RWPE2 (cell line): ENCODE data around the gene EFCAB5.

Experiments
- ATAC-seq: fragments of 200-7000 bp; cut with Tn5 transposase; 3 replicates; pipeline ENCODE4 v1.9.1; 2021; ENCODE audit warnings: low read depth
- DNase-seq: peaks from one replicate; pipeline ENCODE4 v3.0.0-alpha.2; 2020; ENCODE audit warnings: low spot score
- H3K27ac ChIP-seq: fragments of 450-650 bp; 2 replicates; pipeline ENCODE4 v1.5.1; 2017; ENCODE audit warnings: mild to moderate bottlenecking; ENCODE audit not compliant: poor library complexity, severe bottlenecking
- H3K27me3 ChIP-seq: fragments of 250-450 bp; sonication (Bioruptor Pico); 2 replicates; pipeline ENCODE4 v1.5.1; 2021; ENCODE audit warnings: mild to moderate bottlenecking, moderate library complexity; ENCODE audit not compliant: insufficient read depth, poor library complexity, severe bottlenecking
- H3K36me3 ChIP-seq: fragments of 250-450 bp; sonication (Bioruptor Pico); 2 replicates; pipeline ENCODE4 v1.5.1; 2020; ENCODE audit warnings: low read depth, mild to moderate bottlenecking, moderate library complexity
- H3K4me1 ChIP-seq: fragments of 250-450 bp; sonication (Bioruptor Pico); 2 replicates; pipeline ENCODE4 v1.5.1; 2021; ENCODE audit warnings: mild to moderate bottlenecking, moderate library complexity; ENCODE audit not compliant: insufficient read depth, poor library complexity, severe bottlenecking
- H3K4me3 ChIP-seq: fragments of 250-450 bp; sonication (Bioruptor Pico); 2 replicates; pipeline ENCODE4 v1.5.1; 2021; ENCODE audit warnings: mild to moderate bottlenecking, moderate library complexity; ENCODE audit not compliant: severe bottlenecking
- H3K9me3 ChIP-seq: fragments of 250-450 bp; sonication (Bioruptor Pico); 2 replicates; pipeline ENCODE4 v1.5.1; 2021; ENCODE audit warnings: mild to moderate bottlenecking, moderate library complexity; ENCODE audit not compliant: severe bottlenecking
- TF ChIP-seq, protein P1 (sequence below): fragments of 450-650 bp; IDR thresholded peaks from one replicate; pipeline ENCODE4 v1.5.1; 2017; ENCODE audit warnings: mild to moderate bottlenecking, moderate library complexity; ENCODE audit not compliant: poor library complexity, severe bottlenecking

Gene EFCAB5

DNA sequence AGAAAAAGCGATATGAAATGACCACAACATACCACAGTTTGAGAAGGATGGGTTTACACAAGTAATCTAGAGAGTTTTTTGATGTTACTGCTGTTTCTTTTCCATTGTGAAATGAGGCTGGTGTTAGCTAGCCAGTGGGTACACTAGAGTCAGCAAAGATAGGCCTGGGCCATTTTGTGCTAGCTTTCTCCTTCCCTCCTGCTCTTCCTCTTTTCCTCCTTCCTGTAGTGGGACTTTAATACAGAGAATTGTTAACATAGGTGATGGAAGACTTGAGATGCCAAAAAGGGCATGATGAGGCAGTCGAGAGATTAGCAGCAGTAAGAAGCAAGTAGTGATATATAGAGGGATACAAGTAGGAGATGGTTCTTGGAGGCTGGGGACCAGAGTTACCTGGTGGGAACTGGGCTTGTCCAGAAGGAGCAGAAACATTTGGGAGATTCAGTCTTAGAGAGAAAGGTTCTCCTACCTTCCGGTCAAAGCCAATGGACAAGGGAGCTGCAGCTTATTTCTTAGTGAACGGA is 182.9 kb downstream of the EFCAB5 start:
- Histone ChIP-seq H3K4me1 (peaks cover 10% of the 10 kb centered on the region), H3K27ac (no peak overlapping the region), H3K4me3 (no peak overlapping the region), H3K27me3 (no peaks in the 10 kb centered on the region), H3K36me3 (peaks cover 88% of the 10 kb centered on the region), H3K9me3 (no peaks in the 10 kb centered on the region)
- TF ChIP-seq, protein P1, sequence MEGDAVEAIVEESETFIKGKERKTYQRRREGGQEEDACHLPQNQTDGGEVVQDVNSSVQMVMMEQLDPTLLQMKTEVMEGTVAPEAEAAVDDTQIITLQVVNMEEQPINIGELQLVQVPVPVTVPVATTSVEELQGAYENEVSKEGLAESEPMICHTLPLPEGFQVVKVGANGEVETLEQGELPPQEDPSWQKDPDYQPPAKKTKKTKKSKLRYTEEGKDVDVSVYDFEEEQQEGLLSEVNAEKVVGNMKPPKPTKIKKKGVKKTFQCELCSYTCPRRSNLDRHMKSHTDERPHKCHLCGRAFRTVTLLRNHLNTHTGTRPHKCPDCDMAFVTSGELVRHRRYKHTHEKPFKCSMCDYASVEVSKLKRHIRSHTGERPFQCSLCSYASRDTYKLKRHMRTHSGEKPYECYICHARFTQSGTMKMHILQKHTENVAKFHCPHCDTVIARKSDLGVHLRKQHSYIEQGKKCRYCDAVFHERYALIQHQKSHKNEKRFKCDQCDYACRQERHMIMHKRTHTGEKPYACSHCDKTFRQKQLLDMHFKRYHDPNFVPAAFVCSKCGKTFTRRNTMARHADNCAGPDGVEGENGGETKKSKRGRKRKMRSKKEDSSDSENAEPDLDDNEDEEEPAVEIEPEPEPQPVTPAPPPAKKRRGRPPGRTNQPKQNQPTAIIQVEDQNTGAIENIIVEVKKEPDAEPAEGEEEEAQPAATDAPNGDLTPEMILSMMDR: no peak
- ATAC-seq (no peak), DNase-seq (no peak)

DNA sequence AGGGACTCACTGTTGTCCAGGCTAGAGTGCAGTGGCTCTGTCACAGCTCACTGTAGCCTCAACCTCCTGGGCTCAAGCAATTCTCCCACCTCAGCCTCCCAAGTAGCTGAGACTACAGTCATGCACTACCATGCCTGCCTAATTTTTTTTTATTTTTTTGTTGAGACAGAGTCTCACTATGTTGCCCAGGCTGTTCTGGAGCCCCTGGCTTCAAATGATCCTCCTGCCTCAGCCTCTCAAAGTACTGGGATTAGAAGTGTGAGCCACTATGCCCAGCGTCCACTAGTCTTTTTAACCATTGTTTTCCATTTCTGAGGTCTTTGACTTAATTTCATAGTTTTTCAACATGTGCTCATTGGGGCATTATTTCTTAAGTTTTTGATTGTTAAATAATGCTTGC is 188.7 kb downstream of the EFCAB5 start:
- Histone ChIP-seq H3K27ac (no peak overlapping the region), H3K9me3 (no peaks in the 10 kb centered on the region), H3K36me3 (peaks cover 86% of the 10 kb centered on the region), H3K4me3 (no peak overlapping the region), H3K27me3 (no peaks in the 10 kb centered on the region), H3K4me1 (no peaks in the 10 kb centered on the region)
- TF ChIP-seq, protein P1: no peak
- DNase-seq (no peak), ATAC-seq (no peak)

DNA sequence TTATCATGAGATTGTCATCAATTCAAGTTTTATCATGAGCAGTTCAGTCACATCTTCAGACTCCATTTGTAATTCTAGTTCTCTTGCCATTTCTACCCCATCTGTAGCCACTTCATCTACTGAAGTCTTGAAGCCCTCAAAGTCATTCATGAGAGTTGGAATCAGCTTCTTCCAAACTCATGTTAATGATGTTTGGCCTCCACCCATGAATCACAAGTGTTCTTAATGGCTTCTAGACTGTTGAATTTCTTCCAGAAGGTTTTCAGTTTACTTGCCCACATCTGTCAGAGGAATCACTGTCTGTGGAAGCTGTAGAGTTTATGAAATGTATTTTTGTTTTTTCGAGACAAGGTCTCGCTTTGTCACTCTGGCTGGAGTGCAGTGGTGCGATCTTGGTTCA is 191.2 kb downstream of the EFCAB5 start:
- no peak for ATAC-seq
- H3K36me3 ChIP-seq: peaks cover 82% of the 10 kb centered on the region
- TF ChIP-seq, protein P1: no peak

DNA sequence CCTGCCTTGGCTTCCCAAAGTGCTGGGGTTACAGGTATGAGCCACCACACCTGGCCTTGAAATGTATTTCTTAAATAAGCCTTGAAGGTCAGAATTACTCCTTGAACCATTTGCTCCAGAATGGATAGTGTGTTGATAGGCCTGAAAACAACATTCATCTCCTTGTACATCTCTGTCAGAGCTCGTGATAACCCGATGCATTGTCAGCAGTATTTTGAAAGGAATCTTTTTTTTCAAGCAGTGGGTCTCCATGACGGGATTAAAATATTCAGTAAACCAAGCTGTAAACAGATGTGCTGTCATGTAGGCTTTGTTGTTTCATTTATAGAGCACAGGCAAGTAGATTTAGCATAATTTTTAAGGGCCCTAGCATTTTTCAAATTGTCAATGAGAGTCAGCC is 191.8 kb downstream of the EFCAB5 start:
- no peak for ATAC-seq
- no peak for DNase-seq
- no peaks in the 10 kb centered on the region for H3K27me3 ChIP-seq
- TF ChIP-seq, protein P1: no peak
- H3K4me1 ChIP-seq: no peaks in the 10 kb centered on the region
- no peaks in the 10 kb centered on the region for H3K9me3 ChIP-seq
- H3K4me3 ChIP-seq: no peak overlapping the region
- H3K36me3 ChIP-seq: peaks cover 80% of the 10 kb centered on the region
- H3K27ac ChIP-seq: no peak overlapping the region

More for the DNA sequence above, 191.2 kb downstream of the EFCAB5 start:
- no peaks in the 10 kb centered on the region for H3K9me3 ChIP-seq
- H3K27me3 ChIP-seq: no peaks in the 10 kb centered on the region
- H3K27ac ChIP-seq: no peak overlapping the region
- no peak for DNase-seq
- H3K4me1 ChIP-seq: no peaks in the 10 kb centered on the region
- H3K4me3 ChIP-seq: no peak overlapping the region

DNA sequence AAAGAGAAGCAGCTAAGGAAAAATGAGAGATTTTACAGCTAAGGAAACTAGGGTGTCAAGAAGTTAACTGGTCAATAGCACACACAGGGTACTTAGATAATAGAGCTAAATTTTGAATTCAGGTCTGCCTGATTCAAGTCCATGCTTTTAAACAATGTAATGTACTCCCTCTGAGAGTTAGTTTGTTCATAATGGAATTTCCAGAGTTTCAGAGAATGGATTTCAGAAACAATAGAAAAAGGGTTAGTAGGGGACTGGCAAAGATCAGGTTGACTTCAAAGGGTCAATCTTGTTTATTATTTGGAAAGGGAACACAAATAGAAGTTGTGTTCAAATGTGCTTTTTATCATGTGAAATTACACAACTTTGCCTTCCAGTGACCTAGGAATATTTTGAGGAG is 193.1 kb downstream of the EFCAB5 start:
- TF ChIP-seq, protein P1: no peak
- DNase-seq (no peak), ATAC-seq (no peak)
- Histone ChIP-seq H3K27ac (no peak overlapping the region), H3K4me3 (no peak overlapping the region), H3K36me3 (peaks cover 75% of the 10 kb centered on the region), H3K4me1 (no peaks in the 10 kb centered on the region), H3K27me3 (no peaks in the 10 kb centered on the region), H3K9me3 (no peaks in the 10 kb centered on the region)
